Measurements from ENCODE around the gene UBAC2.

DNA sequence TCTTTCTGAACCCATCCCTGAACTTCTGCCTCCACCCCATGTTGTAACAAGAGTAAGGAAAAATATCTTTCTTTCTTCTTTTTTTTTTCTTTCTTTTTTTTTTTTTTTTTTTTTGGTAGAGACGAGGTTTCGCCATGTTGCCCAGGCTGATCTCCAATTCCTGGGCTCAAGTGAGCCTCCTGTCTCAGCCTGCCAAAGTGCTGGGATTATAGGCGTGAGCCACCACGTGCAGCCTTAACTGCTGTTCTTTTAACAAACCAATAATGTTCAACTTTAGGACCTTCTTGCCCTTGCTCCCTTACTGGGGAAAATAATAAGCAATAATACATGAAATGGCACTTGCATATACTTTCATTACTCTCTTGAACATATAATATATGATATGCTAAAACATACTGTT is 86.9 kb downstream of the UBAC2 start:
- TF ChIP-seq EZH2 (IDR thresholded peaks at IDR 0.05; ENCODE audit: borderline replicate concordance, low read depth, low read length, poor library complexity, severe bottlenecking), result no peak
- TF ChIP-seq, protein P1, sequence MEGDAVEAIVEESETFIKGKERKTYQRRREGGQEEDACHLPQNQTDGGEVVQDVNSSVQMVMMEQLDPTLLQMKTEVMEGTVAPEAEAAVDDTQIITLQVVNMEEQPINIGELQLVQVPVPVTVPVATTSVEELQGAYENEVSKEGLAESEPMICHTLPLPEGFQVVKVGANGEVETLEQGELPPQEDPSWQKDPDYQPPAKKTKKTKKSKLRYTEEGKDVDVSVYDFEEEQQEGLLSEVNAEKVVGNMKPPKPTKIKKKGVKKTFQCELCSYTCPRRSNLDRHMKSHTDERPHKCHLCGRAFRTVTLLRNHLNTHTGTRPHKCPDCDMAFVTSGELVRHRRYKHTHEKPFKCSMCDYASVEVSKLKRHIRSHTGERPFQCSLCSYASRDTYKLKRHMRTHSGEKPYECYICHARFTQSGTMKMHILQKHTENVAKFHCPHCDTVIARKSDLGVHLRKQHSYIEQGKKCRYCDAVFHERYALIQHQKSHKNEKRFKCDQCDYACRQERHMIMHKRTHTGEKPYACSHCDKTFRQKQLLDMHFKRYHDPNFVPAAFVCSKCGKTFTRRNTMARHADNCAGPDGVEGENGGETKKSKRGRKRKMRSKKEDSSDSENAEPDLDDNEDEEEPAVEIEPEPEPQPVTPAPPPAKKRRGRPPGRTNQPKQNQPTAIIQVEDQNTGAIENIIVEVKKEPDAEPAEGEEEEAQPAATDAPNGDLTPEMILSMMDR (conservative IDR thresholded peaks at IDR 0.05; ENCODE audit: low read depth, low read length), result no peak
